Neural progenitor cell (in vitro differentiated cells): ENCODE data around the gene F10. TPM values are rescaled to one million over a fixed set of nuclear protein-coding genes. Genes with fewer than 3 reads are reported as not detected.

Source experiments
- DNase-seq: peaks from one replicate; pipeline ENCODE4 v3.0.0-alpha.2; 2016; ENCODE audit warnings: low spot score
- H2AFZ ChIP-seq: fragments of 200-600 bp; sonication (generic); replicated peaks from 2 replicates; pipeline ENCODE4 v1.6.1; 2016; ENCODE audit warnings: antibody characterized with exemption
- H3F3A ChIP-seq: fragments of 200-600 bp; sonication (generic); 2 replicates; pipeline ENCODE4 v1.6.1; 2016; ENCODE audit warnings: antibody characterized with exemption, low read depth
- H3K27ac ChIP-seq: fragments of 200-600 bp; sonication (generic); 2 replicates; pipeline ENCODE4 v1.5.1; 2016; ENCODE audit warnings: mild to moderate bottlenecking
- H3K27me3 ChIP-seq: fragments of 200-600 bp; sonication (generic); 2 replicates; pipeline ENCODE4 v1.6.1; 2016; ENCODE audit warnings: mild to moderate bottlenecking, moderate library complexity
- H3K36me3 ChIP-seq: fragments of 200-600 bp; sonication (generic); 2 replicates; pipeline ENCODE4 v1.5.1; 2016
- H3K4me1 ChIP-seq: fragments of 200-600 bp; sonication (generic); 2 replicates; pipeline ENCODE4 v1.6.1; 2016; ENCODE audit warnings: mixed run types
- H3K4me2 ChIP-seq: fragments of 200-600 bp; sonication (generic); 2 replicates; pipeline ENCODE4 v1.6.1; 2016
- H3K4me3 ChIP-seq: fragments of 200-600 bp; sonication (generic); 2 replicates; pipeline ENCODE4 v1.5.1; 2016
- H3K79me2 ChIP-seq: fragments of 200-600 bp; sonication (generic); 2 replicates; pipeline ENCODE4 v1.6.1; 2016; ENCODE audit warnings: low read depth
- H3K9ac ChIP-seq: fragments of 200-600 bp; sonication (generic); 2 replicates; pipeline ENCODE4 v1.6.1; 2016
- H3K9me3 ChIP-seq: fragments of 200-600 bp; sonication (generic); 2 replicates; pipeline ENCODE4 v1.5.1; 2016; ENCODE audit warnings: low read depth
- H4K20me1 ChIP-seq: fragments of 200-600 bp; sonication (generic); 2 replicates; pipeline ENCODE4 v1.6.1; 2016; ENCODE audit warnings: low read depth
- H3K27ac Mint-ChIP-seq: 3 replicates; pipeline ENCODE4 v1.8.0; 2021; ENCODE audit warnings: mixed read lengths
- H3K27me3 Mint-ChIP-seq: 2 replicates; pipeline ENCODE4 v1.8.0; 2022; ENCODE audit warnings: low read depth, mild to moderate bottlenecking, inconsistent platforms, moderate library complexity, mixed read lengths; ENCODE audit not compliant: insufficient read depth
- H3K36me3 Mint-ChIP-seq: 3 replicates; pipeline ENCODE4 v1.8.0; 2021; ENCODE audit warnings: mixed read lengths
- H3K4me1 Mint-ChIP-seq: 3 replicates; pipeline ENCODE4 v1.8.0; 2021; ENCODE audit warnings: mixed read lengths
- H3K4me3 Mint-ChIP-seq: 3 replicates; pipeline ENCODE4 v1.8.0; 2021; ENCODE audit warnings: mild to moderate bottlenecking, moderate library complexity, mixed read lengths
- H3K9me3 Mint-ChIP-seq: 3 replicates; pipeline ENCODE4 v1.8.0; 2020; ENCODE audit warnings: mixed read lengths
- EZH2 ChIP-seq: fragments of 200-600 bp; sonication (generic); IDR thresholded peaks from 2 replicates; pipeline ENCODE4 v1.6.1; 2017; ENCODE audit warnings: antibody characterized with exemption, mild to moderate bottlenecking, moderate library complexity
- EZH2phosphoT487 ChIP-seq: fragments of 200-600 bp; sonication (generic); IDR thresholded peaks from 2 replicates; pipeline ENCODE4 v1.6.1; 2017; ENCODE audit warnings: antibody characterized with exemption
- total RNA-seq: library from RNA; depleted of rRNA; stranded (reverse); fragments of >200 nt; gene quantifications from 2 replicates; pipeline ENCODE4 v1.2.3, GENCODE V29; 2015; ENCODE audit warnings: low replicate concordance
- TF ChIP-seq, protein P1 (sequence below): fragments of 200-600 bp; sonication (generic); IDR thresholded peaks from 2 replicates; pipeline ENCODE4 v1.5.1; 2017; ENCODE audit warnings: antibody characterized with exemption, mild to moderate bottlenecking

The F10 gene
- total RNA-seq, 1 donor from 2014 or later, result 2.0 TPM

DNA sequence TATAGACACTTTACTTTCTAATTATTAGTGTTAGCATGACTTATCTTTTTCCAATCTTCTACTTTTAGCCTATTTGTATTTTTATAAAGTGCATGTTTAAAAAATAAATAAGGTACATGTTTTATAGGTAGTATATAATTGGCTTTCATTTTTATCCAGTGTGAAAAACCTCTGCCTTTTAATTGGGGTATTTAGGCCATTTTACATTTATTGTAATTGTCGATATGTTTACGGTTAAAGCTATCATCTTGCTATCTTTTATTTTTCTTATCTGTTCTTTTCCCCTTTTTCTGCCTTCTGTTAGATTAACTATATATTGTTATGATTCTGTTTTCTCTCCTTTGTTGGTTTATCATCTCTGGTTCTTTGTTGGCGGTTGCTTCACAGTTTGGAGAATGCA lies 45.0 kb downstream of the F10 start:
- no peak for DNase-seq
- Histone ChIP-seq H3K9me3 (no peaks in the 10 kb centered on the region), H2AFZ (no peak overlapping the region), H3K4me3 (no peak overlapping the region), H3K4me1 (peaks cover 12% of the 10 kb centered on the region), H3K9ac (no peak overlapping the region), H3K4me2 (no peak overlapping the region), H3K27ac (no peak overlapping the region), H4K20me1 (peaks cover 6% of the 10 kb centered on the region), H3K27me3 (peaks cover 11% of the 10 kb centered on the region), H3F3A (peaks cover 13% of the 10 kb centered on the region), H3K36me3 (no peaks in the 10 kb centered on the region), H3K79me2 (no peaks in the 10 kb centered on the region)
- TF ChIP-seq EZH2 (no peak), EZH2phosphoT487 (no peak)
- TF ChIP-seq, protein P1, sequence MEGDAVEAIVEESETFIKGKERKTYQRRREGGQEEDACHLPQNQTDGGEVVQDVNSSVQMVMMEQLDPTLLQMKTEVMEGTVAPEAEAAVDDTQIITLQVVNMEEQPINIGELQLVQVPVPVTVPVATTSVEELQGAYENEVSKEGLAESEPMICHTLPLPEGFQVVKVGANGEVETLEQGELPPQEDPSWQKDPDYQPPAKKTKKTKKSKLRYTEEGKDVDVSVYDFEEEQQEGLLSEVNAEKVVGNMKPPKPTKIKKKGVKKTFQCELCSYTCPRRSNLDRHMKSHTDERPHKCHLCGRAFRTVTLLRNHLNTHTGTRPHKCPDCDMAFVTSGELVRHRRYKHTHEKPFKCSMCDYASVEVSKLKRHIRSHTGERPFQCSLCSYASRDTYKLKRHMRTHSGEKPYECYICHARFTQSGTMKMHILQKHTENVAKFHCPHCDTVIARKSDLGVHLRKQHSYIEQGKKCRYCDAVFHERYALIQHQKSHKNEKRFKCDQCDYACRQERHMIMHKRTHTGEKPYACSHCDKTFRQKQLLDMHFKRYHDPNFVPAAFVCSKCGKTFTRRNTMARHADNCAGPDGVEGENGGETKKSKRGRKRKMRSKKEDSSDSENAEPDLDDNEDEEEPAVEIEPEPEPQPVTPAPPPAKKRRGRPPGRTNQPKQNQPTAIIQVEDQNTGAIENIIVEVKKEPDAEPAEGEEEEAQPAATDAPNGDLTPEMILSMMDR, result no peak
- no peak overlapping the region for H3K4me3 Mint-ChIP-seq
- peaks cover 4% of the 10 kb centered on the region for H3K9me3 Mint-ChIP-seq
- H3K36me3 Mint-ChIP-seq, result peaks cover 19% of the 10 kb centered on the region
- H3K27ac Mint-ChIP-seq, result no peak overlapping the region
- peaks cover 9% of the 10 kb centered on the region for H3K4me1 Mint-ChIP-seq
- peaks cover 8% of the 10 kb centered on the region for H3K27me3 Mint-ChIP-seq

DNA sequence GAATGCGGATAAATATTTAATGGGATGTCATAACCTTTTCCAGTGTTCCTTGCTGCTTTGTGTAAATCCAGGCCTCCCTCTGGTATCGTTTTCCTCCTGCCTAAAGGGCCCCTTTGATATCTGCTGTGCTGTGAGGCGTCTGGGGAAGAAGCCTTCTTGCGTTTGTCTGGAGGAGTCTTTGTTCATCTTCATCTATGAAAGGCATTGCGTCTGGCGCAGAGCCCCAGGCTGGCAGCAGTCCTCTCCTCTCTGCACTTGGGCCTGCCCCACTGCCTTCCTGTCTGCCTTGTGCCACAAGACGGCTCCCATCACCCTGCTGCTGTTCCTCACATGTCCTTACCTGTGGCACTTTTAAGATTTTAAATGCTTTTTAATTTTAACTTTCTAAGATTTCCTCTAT lies 45.6 kb downstream of the F10 start:
- H3K27ac Mint-ChIP-seq, result no peak overlapping the region
- peaks cover 13% of the 10 kb centered on the region for H3F3A ChIP-seq
- H2AFZ ChIP-seq, result no peak overlapping the region
- peaks cover 5% of the 10 kb centered on the region for H3K27me3 ChIP-seq
- H3K9me3 ChIP-seq, result no peaks in the 10 kb centered on the region
- peaks cover 21% of the 10 kb centered on the region for H3K36me3 Mint-ChIP-seq
- no peak overlapping the region for H3K4me2 ChIP-seq
- no peak overlapping the region for H3K4me3 ChIP-seq
- H3K9ac ChIP-seq, result no peak overlapping the region
- H4K20me1 ChIP-seq, result peaks cover 6% of the 10 kb centered on the region
- H3K4me3 Mint-ChIP-seq, result no peak overlapping the region
- H3K36me3 ChIP-seq, result no peaks in the 10 kb centered on the region
- no peak overlapping the region for H3K27ac ChIP-seq
- H3K4me1 ChIP-seq, result peaks cover 12% of the 10 kb centered on the region
- no peaks in the 10 kb centered on the region for H3K79me2 ChIP-seq
- peaks cover 4% of the 10 kb centered on the region for H3K9me3 Mint-ChIP-seq
- peaks cover 8% of the 10 kb centered on the region for H3K4me1 Mint-ChIP-seq
- TF ChIP-seq EZH2phosphoT487 (no peak), EZH2 (no peak)
- TF ChIP-seq, protein P1, result no peak
- DNase-seq, result no peak
- peaks cover 6% of the 10 kb centered on the region for H3K27me3 Mint-ChIP-seq

DNA sequence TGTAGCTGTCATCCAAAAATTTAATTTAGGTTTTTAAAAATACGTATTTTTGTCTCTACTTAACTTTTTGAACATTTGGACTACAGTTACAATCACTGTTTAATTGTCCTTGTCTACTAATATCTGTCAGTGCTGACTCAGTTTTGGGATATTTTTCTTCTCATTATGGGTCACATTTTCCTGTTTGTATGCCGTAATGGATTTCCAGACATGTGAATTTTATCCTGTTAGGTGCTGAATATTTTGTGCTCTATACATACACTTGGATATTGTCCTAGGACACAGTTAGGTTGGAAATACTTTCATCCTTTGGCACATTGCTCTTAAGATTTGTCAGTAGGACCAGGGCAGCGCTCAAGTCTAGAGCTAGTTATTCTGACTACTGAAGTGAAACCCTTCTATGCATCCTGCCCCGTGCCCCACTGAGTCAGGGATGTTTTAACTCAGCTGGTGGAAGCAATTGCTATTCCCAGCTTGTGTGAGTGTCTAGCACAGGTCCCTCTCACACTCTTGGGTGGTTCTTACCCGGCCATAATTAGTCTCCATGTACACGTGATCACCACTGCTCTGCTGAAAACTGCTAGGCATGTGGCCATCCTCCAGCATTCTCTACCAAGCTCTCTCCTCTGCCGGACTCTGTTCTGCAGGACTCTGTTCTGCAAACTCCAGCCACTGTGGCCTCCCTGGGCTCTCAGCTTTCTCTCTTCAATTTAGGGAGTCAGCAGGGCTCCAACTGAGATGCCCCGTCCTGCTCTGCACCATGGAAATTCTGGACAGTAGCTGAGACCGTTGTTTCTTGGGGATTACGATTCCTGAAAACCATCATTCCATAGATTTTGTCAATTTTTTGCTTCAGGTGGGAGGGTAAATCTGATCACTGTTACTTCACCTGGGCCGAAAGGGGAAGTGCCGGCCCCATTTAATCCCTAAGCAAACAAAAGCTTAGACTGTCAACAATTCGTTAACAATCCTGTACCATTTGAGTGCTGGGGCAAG lies 47.0 kb downstream of the F10 start:
- H3K4me3 Mint-ChIP-seq, result no peak overlapping the region
- peak; percentile 28 for DNase-seq
- Histone ChIP-seq H4K20me1 (peaks cover 6% of the 10 kb centered on the region), H3K4me3 (no peak overlapping the region), H3K4me2 (peak overlapping the region; percentile 31), H2AFZ (no peak overlapping the region), H3K9me3 (no peaks in the 10 kb centered on the region), H3F3A (peaks cover 9% of the 10 kb centered on the region), H3K4me1 (peaks cover 12% of the 10 kb centered on the region), H3K27ac (peak overlapping the region; percentile 43), H3K79me2 (no peaks in the 10 kb centered on the region), H3K27me3 (no peaks in the 10 kb centered on the region), H3K36me3 (no peaks in the 10 kb centered on the region), H3K9ac (no peak overlapping the region)
- peaks cover 2% of the 10 kb centered on the region for H3K27me3 Mint-ChIP-seq
- TF ChIP-seq EZH2, result no peak
- TF ChIP-seq, protein P1, result no peak
- no peak for TF ChIP-seq EZH2phosphoT487
- H3K36me3 Mint-ChIP-seq, result peaks cover 21% of the 10 kb centered on the region
- peaks cover 2% of the 10 kb centered on the region for H3K4me1 Mint-ChIP-seq
- peaks cover 4% of the 10 kb centered on the region for H3K9me3 Mint-ChIP-seq
- no peak overlapping the region for H3K27ac Mint-ChIP-seq
